ENCODE data around the gene COP1.

GRCh38 chr1:175906370-175906769, 300.7 kb downstream of the COP1 start:
- TF ChIP-seq POLR2AphosphoS5 (IDR thresholded peaks at IDR 0.05) = no peak
- TF ChIP-seq CTCF (IDR thresholded peaks at IDR 0.05) = no peak
- no peak for TF ChIP-seq EP300 (IDR thresholded peaks at IDR 0.05)
